ENCODE results near the gene CPSF3. TPM values are rescaled to one million over a fixed set of nuclear protein-coding genes. Genes with fewer than 3 reads are reported as not detected.
"Not testable (repeated sequence)": the region's sequence is repeated elsewhere in the genome, so short reads cannot be mapped to it uniquely, and the experiment has no call there.

Gene CPSF3
- total and polyA plus RNA-seq, 8 donors = 8.2 to 55.3 (median 16.7) TPM

GRCh38 chr2:9508931-9509330 lies 85.5 kb downstream of the CPSF3 start:
- Histone ChIP-seq H3K4me3 (no peak overlapping the region), H3K27me3 (no peaks in the 10 kb centered on the region), H3K9me3 (no peaks in the 10 kb centered on the region), H3K36me3 (peaks cover 7 to 92% (median 81%) of the 10 kb centered on the region in 4 donors), H3K4me1 (no peaks in the 10 kb centered on the region), H3K27ac (no peak overlapping the region)
- 6 to 31% (median 16%) methylated on average over 1 of the region's 1 CpG for WGBS, 5 donors
- no peak for DNase-seq
- TF ChIP-seq EP300 (IDR thresholded peaks at IDR 0.05) (no peak), POLR2A (IDR thresholded peaks at IDR 0.05) (no peak), CTCF (IDR thresholded peaks at IDR 0.05) (no peak), POLR2AphosphoS5 (IDR thresholded peaks at IDR 0.05) (no peak)
- intact Hi-C loops (cut with DNase I; ENCODE audit: low total_unique reads) = no loop called here

GRCh38 chr2:9513946-9514345 lies 90.5 kb downstream of the CPSF3 start:
- WGBS, 5 donors = 89 to 100% (median 96%) methylated on average over 3 of the region's 3 CpGs
- H3K4me3 ChIP-seq = not testable (repeated sequence)
- peaks cover 13 to 86% (median 79%) of the 10 kb centered on the region in 4 donors for H3K36me3 ChIP-seq

GRCh38 chr2:9517118-9517782 lies 93.8 kb downstream of the CPSF3 start:
- H3K36me3 ChIP-seq = peaks cover 19 to 94% (median 91%) of the 10 kb centered on the region in 4 donors
- intact Hi-C loops (cut with DNase I; ENCODE audit: low total_unique reads) = no loop called here
- TF ChIP-seq POLR2A (IDR thresholded peaks at IDR 0.05) = no peak
- no peak for TF ChIP-seq POLR2AphosphoS5 (IDR thresholded peaks at IDR 0.05)
- TF ChIP-seq EP300 (IDR thresholded peaks at IDR 0.05) = no peak
- no peak for TF ChIP-seq CTCF (IDR thresholded peaks at IDR 0.05)
- no peak overlapping the region for H3K27ac ChIP-seq
- no peak for DNase-seq
- no peaks in the 10 kb centered on the region for H3K27me3 ChIP-seq
- no peak overlapping the region for H3K4me3 ChIP-seq
- H3K9me3 ChIP-seq = no peaks in the 10 kb centered on the region
- H3K4me1 ChIP-seq = peaks cover 0 to 4% (median 0%) of the 10 kb centered on the region in 4 donors
- WGBS, 5 donors = 82 to 100% (median 92%) methylated on average over 2 of the region's 2 CpGs

More at GRCh38 chr2:9513946-9514345, 90.5 kb downstream of the CPSF3 start:
- intact Hi-C loops (cut with DNase I; ENCODE audit: low total_unique reads); H3K27ac ChIP-seq; DNase-seq; H3K9me3 ChIP-seq; H3K4me1 ChIP-seq; H3K27me3 ChIP-seq: not testable (repeated sequence)

- Histone ChIP-seq H3K4me1 (peaks cover 0 to 4% (median 0%) of the 10 kb centered on the region in 4 donors), H3K36me3 (peaks cover 13 to 93% (median 83%) of the 10 kb centered on the region in 4 donors), H3K27ac (no peak overlapping the region), H3K4me3 (no peak overlapping the region), H3K9me3 (no peaks in the 10 kb centered on the region), H3K27me3 (no peaks in the 10 kb centered on the region)
- TF ChIP-seq POLR2A (IDR thresholded peaks at IDR 0.05) = no peak
- TF ChIP-seq POLR2AphosphoS5 (IDR thresholded peaks at IDR 0.05) = no peak
- TF ChIP-seq CTCF (IDR thresholded peaks at IDR 0.05) = no peak
- no peak for TF ChIP-seq EP300 (IDR thresholded peaks at IDR 0.05)
- intact Hi-C loops (cut with DNase I; ENCODE audit: low total_unique reads) = no loop called here
- 54 to 79% (median 62%) methylated on average over 3 of the region's 3 CpGs for WGBS, 5 donors
- DNase-seq = no peak
Measured at GRCh38 chr2:9518163-9518562, 94.7 kb downstream of the CPSF3 start.

GRCh38 chr2:9518780-9519179 lies 95.3 kb downstream of the CPSF3 start:
- Histone ChIP-seq H3K27me3 (no peaks in the 10 kb centered on the region), H3K4me3 (no peak overlapping the region), H3K9me3 (no peaks in the 10 kb centered on the region), H3K27ac (no peak overlapping the region), H3K36me3 (peaks cover 13 to 93% (median 83%) of the 10 kb centered on the region in 4 donors), H3K4me1 (peaks cover 0 to 4% (median 0%) of the 10 kb centered on the region in 4 donors)
- TF ChIP-seq POLR2AphosphoS5 (IDR thresholded peaks at IDR 0.05) (no peak), EP300 (IDR thresholded peaks at IDR 0.05) (no peak), CTCF (IDR thresholded peaks at IDR 0.05) (no peak), POLR2A (IDR thresholded peaks at IDR 0.05) (no peak)
- DNase-seq = no peak
- 93 to 97% (median 96%) methylated on average over 7 of the region's 7 CpGs for WGBS, 5 donors
- intact Hi-C loops (cut with DNase I; ENCODE audit: low total_unique reads) = no loop called here
